Natural killer cell (primary cell): ENCODE measurements around the gene CAMK2N1. TPM values are rescaled to one million over a fixed set of nuclear protein-coding genes. Genes with fewer than 3 reads are reported as not detected.

Experiments
- ATAC-seq, 3 donors: fragments of 150-1000 bp in 2 of 3; fragments of 200-7000 bp in 1 of 3; cut with Tn5 transposase; 1 replicate in 1 of 3; 2 replicates in 2 of 3; pipeline ENCODE4 v1.10.0; 2021; ENCODE audit warnings: mild to moderate bottlenecking in 2 of 3, moderate library complexity in 2 of 3
- DNase-seq, 2 donors: peaks; one replicate each; pipeline versions ENCODE4 v3.0.0 to v3.0.0-alpha.2; 2013 to 2021; ENCODE audit warnings: mixed read lengths in 1 of 2
- H3K27ac ChIP-seq: one replicate; pipeline ENCODE4 v1.5.1; 2013; ENCODE audit warnings: mild to moderate bottlenecking, low read length
- H3K27me3 ChIP-seq: one replicate; pipeline ENCODE4 v1.6.1; 2013; ENCODE audit warnings: low read length; ENCODE audit not compliant: control insufficient read depth, insufficient read depth
- H3K36me3 ChIP-seq: one replicate; pipeline ENCODE4 v1.6.1; 2013; ENCODE audit warnings: low read length; ENCODE audit not compliant: control insufficient read depth, insufficient read depth
- H3K4me1 ChIP-seq: one replicate; pipeline ENCODE4 v1.6.1; 2013; ENCODE audit warnings: low read length; ENCODE audit not compliant: control insufficient read depth, insufficient read depth
- H3K4me3 ChIP-seq: one replicate; pipeline ENCODE4 v1.5.1; 2013; ENCODE audit warnings: low read length
- H3K9me3 ChIP-seq: one replicate; pipeline ENCODE4 v1.6.1; 2013; ENCODE audit warnings: low read length; ENCODE audit not compliant: control insufficient read depth, insufficient read depth
- H3K27ac Mint-ChIP-seq, 2 donors: one replicate each; pipeline ENCODE4 v1.8.0; 2022; ENCODE audit warnings: mild to moderate bottlenecking in 2 of 2, mixed read lengths in 2 of 2, moderate library complexity in 1 of 2
- H3K27me3 Mint-ChIP-seq, 2 donors: one replicate each; pipeline ENCODE4 v1.8.0; 2022; ENCODE audit warnings: low read depth in 2 of 2, mixed read lengths in 2 of 2
- H3K36me3 Mint-ChIP-seq: one replicate; pipeline ENCODE4 v1.8.0; 2022; ENCODE audit warnings: mixed read lengths
- H3K4me1 Mint-ChIP-seq, 2 donors: one replicate each; pipeline ENCODE4 v1.8.0; 2022; ENCODE audit warnings: mixed read lengths in 2 of 2
- H3K4me3 Mint-ChIP-seq: one replicate; pipeline ENCODE4 v1.8.0; 2022; ENCODE audit warnings: mild to moderate bottlenecking, moderate library complexity, mixed read lengths
- H3K9me3 Mint-ChIP-seq, 2 donors: one replicate each; pipeline ENCODE4 v1.8.0; 2022; ENCODE audit warnings: mixed read lengths in 2 of 2
- WGBS: methylation state at CpG from one replicate; pipeline ENCODE4 v1.1.7; 2013; ENCODE audit warnings: missing lambda C conversion rate; ENCODE audit not compliant: insufficient coverage; 5-methylcytosine and 5-hydroxymethylcytosine counted together
- intact Hi-C: fragments of 100-400 bp; cut with micrococcal nuclease; formaldehyde crosslinking; loops from one replicate; pipeline ENCODE4 v1.14.2; 2022
- total RNA-seq, 4 donors: library from RNA; stranded (reverse); fragments of 120-200 nt in 1 of 4; gene quantifications; one replicate each; pipeline versions ENCODE4 v1.2.3 to v1.2.4, GENCODE V29; 2013 to 2022
- TF ChIP-seq, protein P1 (sequence below): fragments of 200-600 bp; IDR thresholded peaks from one replicate; pipeline ENCODE4 v1.8.0; 2022; ENCODE audit warnings: antibody characterized with exemption

The CAMK2N1 gene
- total RNA-seq, 3 donors from 2014 or later (not counting 1 experiment from before 2014, with no cell fraction given): 1.6 to 2.6 (median 1.6) TPM

DNA sequence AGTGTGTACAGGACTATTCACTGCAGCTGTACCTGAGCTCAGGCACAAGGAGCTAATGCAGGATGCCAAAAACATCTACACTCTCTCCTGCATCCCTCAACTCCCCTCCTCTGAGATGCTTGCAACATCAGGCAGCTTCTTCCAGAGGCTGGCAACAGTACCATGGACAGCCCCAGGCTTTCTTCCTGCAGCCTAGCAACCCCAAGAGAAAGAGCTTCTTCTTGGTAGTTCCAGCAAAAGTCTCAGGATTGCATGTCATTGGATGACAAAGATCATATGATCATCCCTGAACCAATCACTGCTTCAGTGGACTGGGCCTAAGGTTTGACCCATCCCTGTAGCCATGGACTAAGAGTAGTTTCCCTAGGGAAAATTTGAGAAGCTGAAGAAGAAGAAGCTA lies 46.7 kb downstream of the CAMK2N1 start:
- Histone ChIP-seq H3K9me3 (no peaks in the 10 kb centered on the region), H3K36me3 (no peaks in the 10 kb centered on the region), H3K27me3 (no peaks in the 10 kb centered on the region), H3K27ac (no peak overlapping the region), H3K4me3 (no peak overlapping the region), H3K4me1 (no peaks in the 10 kb centered on the region)
- ATAC-seq (no peak), DNase-seq (no peak)
- intact Hi-C loops: no loop called here
- TF ChIP-seq, protein P1, sequence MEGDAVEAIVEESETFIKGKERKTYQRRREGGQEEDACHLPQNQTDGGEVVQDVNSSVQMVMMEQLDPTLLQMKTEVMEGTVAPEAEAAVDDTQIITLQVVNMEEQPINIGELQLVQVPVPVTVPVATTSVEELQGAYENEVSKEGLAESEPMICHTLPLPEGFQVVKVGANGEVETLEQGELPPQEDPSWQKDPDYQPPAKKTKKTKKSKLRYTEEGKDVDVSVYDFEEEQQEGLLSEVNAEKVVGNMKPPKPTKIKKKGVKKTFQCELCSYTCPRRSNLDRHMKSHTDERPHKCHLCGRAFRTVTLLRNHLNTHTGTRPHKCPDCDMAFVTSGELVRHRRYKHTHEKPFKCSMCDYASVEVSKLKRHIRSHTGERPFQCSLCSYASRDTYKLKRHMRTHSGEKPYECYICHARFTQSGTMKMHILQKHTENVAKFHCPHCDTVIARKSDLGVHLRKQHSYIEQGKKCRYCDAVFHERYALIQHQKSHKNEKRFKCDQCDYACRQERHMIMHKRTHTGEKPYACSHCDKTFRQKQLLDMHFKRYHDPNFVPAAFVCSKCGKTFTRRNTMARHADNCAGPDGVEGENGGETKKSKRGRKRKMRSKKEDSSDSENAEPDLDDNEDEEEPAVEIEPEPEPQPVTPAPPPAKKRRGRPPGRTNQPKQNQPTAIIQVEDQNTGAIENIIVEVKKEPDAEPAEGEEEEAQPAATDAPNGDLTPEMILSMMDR: no peak
- H3K4me1 Mint-ChIP-seq: no peaks in the 10 kb centered on the region
- peaks cover 9 to 23% of the 10 kb centered on the region in 2 donors for H3K27me3 Mint-ChIP-seq
- no peaks in the 10 kb centered on the region for H3K9me3 Mint-ChIP-seq
- H3K4me3 Mint-ChIP-seq: no peak overlapping the region
- H3K36me3 Mint-ChIP-seq: no peaks in the 10 kb centered on the region
- no peak overlapping the region for H3K27ac Mint-ChIP-seq

DNA sequence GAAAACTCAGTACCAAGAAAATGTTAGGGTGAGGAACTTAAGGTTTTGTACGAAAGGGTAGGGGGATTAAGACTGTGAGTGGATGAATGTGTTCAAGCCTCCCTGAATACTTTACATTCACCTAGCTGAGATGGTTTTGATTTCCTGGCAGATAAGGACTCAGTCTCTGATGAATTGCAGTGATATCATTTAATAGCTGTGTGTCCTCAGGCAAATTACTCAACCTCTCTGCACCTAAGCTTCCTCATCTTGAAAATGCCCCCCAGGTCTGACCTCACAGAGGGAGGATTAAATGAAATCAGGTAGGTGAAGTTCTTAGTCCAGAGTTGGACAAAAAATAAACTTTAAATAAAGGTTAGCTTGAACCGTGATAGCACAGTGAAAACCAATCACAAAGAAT lies 48.4 kb downstream of the CAMK2N1 start:
- WGBS: 82% methylated on average over 2 of the region's 2 CpGs

DNA sequence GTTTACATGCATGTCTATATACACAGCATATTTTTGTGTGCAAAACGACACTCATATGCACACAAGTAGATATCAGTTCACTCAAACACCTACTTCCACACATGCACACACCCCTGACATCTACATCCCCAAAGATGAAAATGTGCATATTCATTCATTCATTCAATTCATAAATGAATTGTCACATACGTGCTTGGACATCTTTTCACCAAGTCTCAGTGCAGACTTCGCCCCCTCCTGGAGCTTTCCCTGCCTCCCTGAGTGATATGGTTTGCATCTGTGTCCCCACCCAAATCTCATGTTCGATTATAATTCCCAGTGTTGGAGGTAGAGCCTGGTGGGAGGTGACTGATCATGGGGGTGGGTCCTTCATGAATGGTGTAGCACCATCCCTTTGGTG lies 53.1 kb downstream of the CAMK2N1 start:
- Mint-ChIP-seq H3K27ac (no peak overlapping the region), H3K9me3 (no peaks in the 10 kb centered on the region), H3K4me3 (no peak overlapping the region), H3K4me1 (no peaks in the 10 kb centered on the region), H3K27me3 (peaks cover 20 to 30% of the 10 kb centered on the region in 2 donors), H3K36me3 (no peaks in the 10 kb centered on the region)
- WGBS: 75% methylated on average over 4 of the region's 4 CpGs
- Histone ChIP-seq H3K4me1 (no peaks in the 10 kb centered on the region), H3K4me3 (no peak overlapping the region), H3K27me3 (no peaks in the 10 kb centered on the region), H3K27ac (no peak overlapping the region), H3K36me3 (no peaks in the 10 kb centered on the region), H3K9me3 (no peaks in the 10 kb centered on the region)
- no peak for DNase-seq
- no peak for ATAC-seq
- intact Hi-C loops: no loop called here
- TF ChIP-seq, protein P1: no peak

More for the DNA sequence above, 48.4 kb downstream of the CAMK2N1 start:
- Histone ChIP-seq H3K36me3 (no peaks in the 10 kb centered on the region), H3K9me3 (no peaks in the 10 kb centered on the region), H3K4me3 (no peak overlapping the region), H3K4me1 (no peaks in the 10 kb centered on the region), H3K27me3 (no peaks in the 10 kb centered on the region), H3K27ac (no peak overlapping the region)
- H3K27ac Mint-ChIP-seq: no peak overlapping the region
- peaks cover 11 to 23% of the 10 kb centered on the region in 2 donors for H3K27me3 Mint-ChIP-seq
- H3K36me3 Mint-ChIP-seq: no peaks in the 10 kb centered on the region
- intact Hi-C loops: no loop called here
- no peaks in the 10 kb centered on the region for H3K4me1 Mint-ChIP-seq
- DNase-seq: no peak
- H3K9me3 Mint-ChIP-seq: no peaks in the 10 kb centered on the region
- ATAC-seq: no peak
- TF ChIP-seq, protein P1: no peak
- no peak overlapping the region for H3K4me3 Mint-ChIP-seq

Other genes with a start within 250 kb of the CAMK2N1 start
- not detected for gene VWA5B1, start 195.3 kb downstream of the CAMK2N1 start, total RNA-seq
- gene MUL1, start 21.9 kb upstream of the CAMK2N1 start, total RNA-seq: 10 to 100 TPM; 21.0 to 29.5 (median 28.8) TPM
- gene FAM43B, start 66.4 kb upstream of the CAMK2N1 start, total RNA-seq: not detected
- 1 to 10 TPM in 2 of 3 donors, not detected in 1; 1.4 to 5.3 TPM for gene CDA, start 102.9 kb upstream of the CAMK2N1 start, total RNA-seq
- 10 to 100 TPM; 10.8 to 16.2 (median 15.0) TPM for gene PINK1, start 147.2 kb upstream of the CAMK2N1 start, total RNA-seq
- 100 to 1,000 TPM; 137 to 158 (median 153) TPM for gene DDOST, start 175.2 kb upstream of the CAMK2N1 start, total RNA-seq
- gene KIF17, start 231.8 kb upstream of the CAMK2N1 start, total RNA-seq: not detected
- not detected for gene SH2D5, start 246.5 kb upstream of the CAMK2N1 start, total RNA-seq